HCEC 1CT (cell line): ENCODE results near the gene SLFNL1.

Experiments used
- DNase-seq: peaks from one replicate; pipeline ENCODE4 v3.0.0-alpha.2; 2017

SLFNL1 gene

DNA sequence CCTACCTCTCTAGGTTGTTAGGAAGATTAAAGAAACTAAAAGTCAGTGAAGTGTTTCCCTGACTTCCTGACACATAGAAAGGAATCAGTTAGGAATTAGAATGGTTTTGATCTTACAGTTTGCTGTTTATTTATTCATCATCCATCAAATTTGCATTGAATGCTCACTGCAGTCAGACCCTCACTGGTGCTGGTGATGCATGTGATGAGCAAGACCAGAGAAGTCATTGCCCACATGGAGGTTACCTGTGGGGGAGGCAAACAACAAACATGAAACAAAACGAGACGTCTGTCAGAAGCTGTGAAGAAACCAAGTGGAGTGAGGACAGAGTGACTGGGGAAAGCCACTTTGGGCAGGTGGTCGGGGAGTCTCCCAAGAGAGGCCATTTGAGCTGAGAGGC is 35.6 kb downstream of the SLFNL1 start:
- no peak for DNase-seq

DNA sequence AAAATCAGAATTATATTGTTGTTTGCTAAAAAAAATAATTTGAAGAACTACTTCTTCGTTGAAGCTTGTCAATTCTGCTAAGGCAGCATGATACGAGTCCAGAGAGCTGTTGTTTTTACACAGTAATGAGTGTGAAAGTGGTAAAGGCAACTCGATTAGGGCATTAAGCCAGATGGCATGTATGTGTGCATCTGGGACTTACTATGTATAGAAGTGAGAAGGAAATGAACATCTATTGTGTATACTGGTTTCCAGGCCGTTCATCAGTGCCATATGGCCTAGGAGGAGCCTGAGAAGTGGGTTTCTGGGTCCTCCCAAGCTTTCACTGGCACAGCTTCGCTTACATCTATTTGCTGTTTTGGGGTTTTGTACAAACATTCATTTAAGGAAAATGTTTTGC is 36.4 kb downstream of the SLFNL1 start:
- no peak for DNase-seq

GRCh38 chr1:40984531-40984930 is 37.0 kb downstream of the SLFNL1 start:
- no peak for DNase-seq

DNA sequence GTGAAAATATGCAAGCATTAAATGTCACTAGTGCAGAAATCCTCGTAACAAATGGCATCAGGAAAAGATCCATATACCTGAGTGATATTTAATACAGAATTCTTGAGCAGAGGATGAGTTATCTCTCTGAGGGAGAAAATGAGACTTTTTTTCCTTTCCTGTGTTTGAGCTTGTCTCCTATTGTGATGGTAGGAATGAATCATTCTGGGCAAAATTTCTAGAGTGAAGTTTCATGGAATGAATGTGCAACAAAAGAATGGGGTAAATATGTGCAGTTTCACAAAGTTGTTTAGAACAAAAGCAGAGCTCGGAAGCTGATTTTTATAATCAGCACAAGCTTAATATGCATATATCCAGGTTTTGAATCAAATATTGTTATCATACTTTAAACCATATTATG is 37.5 kb downstream of the SLFNL1 start:
- no peak for DNase-seq

GRCh38 chr1:40983286-40983685 is 38.2 kb downstream of the SLFNL1 start:
- DNase-seq, result no peak

GRCh38 chr1:40982721-40983120 is 38.8 kb downstream of the SLFNL1 start:
- no peak for DNase-seq

DNA sequence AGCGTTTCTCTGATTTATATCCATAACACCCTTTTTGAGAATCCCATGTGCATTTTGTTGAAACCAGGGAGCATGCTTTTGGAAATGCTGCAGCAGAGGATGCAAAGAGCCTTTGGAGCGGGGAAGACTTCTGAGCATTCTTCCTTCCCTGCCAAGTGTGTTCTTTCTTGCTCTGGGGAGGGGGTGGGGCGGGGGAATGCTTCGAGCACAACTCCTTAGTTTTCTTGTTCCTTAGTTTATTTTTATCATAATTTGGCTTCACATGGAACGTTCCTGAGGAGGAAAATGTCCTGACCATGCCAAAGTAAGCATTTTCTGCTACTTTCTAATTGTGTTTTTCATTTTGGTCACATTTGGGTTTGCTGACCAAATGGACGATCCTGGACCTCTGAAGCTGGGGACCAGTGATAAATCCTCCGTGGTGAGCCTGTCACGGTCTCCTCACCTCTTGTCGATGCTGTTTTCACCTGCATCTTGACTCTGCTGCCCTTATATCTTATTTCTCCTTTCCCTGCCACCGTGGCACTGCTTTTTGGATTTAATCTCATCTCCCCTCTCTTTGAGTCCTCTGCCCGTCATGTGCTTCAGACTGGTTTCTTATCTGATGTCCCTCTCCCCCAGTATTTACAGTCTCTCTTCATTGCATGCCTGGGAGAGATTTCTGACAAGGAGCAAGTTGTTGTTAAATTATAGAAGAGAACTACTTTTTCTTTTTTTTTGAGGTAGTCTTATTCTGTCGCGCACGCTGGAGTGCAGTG is 39.7 kb downstream of the SLFNL1 start:
- no peak for DNase-seq

- peak; percentile 43 for DNase-seq
These were observed 40.9 kb downstream of the SLFNL1 start for GRCh38 chr1:40980453-40981121.

GRCh38 chr1:40980068-40980452 is 41.5 kb downstream of the SLFNL1 start:
- DNase-seq, result no peak

DNA sequence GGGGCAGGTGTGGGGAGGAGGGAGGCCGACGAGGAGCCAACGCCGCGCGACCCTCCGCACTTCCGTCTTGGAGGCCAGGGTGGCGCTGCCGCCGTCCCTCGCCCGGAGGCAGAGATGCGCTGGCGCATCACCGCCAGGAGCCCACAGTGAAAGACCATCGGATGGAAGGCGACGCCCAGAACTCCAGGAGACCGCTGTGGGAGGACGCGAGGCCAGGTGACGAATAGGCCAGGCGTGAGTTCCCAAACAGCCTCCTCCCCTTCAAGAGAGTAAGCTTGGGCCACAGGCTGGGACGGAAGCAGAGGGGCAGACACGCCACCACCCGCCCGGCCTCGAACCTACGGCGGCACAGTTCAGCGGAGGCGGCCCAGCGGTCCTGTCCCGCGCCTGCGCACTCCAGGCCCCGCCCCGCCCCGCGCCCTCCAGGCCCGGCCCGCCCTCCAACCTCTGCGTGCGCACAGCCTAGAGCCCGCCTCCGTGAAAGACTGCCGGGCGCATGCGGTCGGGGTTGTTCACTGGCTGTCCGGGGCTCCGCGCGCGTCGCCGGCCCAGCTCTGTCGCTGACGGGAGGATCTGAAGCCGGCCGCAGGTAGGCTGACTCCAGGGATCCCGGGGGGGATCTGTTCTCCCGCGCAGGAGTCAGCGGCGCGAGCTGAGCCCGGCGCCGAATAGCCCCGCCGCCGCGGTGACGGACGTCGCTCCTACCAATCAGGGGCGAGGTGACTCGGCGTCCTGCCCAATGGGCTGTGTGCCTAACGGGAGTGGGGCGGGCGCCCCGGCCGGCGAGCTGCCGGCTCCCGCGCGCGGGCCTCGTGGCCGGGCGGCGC is 42.1 kb downstream of the SLFNL1 start, which contains the start of gene CTPS1:
Gene CTPS1 (plus strand): TSS at position 456 of the 827 bp plus-strand sequence. CDS start 3,595 bp downstream, outside the sequence.
- peak; percentile 90 for DNase-seq

DNA sequence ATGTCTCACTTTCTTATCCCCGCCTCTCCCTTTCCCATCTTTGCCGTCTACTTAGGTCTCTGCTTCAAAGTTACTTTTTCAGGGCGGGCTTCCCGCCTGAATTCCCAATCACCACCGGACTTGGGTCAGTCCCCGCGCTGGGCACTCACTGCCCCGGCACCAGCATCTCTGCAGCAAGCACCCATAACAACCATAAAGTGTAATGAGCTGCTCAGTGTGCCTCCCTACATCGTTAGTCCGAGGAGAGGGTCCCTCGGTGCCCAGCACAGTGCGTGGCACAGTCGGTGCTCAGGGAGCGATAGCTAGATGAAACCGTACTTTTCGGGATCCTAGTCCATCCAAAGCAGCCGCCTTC is 42.7 kb downstream of the SLFNL1 start:
- DNase-seq, result no peak

GRCh38 chr1:40977716-40978115 is 43.8 kb downstream of the SLFNL1 start:
- DNase-seq, result no peak

GRCh38 chr1:40976952-40977690 is 44.4 kb downstream of the SLFNL1 start:
- DNase-seq, result no peak

- DNase-seq, result no peak
These were observed 46.6 kb downstream of the SLFNL1 start for GRCh38 chr1:40974945-40975344.

DNA sequence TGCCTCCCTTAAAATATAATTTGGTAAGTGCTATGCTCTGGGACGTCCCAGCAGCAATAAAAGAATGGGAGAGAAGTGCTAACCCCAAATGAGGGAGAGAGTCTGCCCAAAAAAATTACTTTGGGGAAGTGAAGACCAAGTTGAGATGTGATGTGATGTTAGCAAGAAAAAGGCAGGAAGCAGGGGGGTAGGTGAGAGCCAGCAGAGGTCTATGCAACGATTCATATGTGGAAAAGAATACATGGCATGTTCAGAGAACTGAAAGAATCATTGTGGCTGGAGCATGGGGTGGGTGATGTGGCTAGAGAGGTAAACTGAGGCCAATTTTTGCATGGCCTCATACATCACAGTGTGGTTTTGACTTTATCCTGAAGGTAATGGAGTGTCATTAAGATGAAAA is 47.6 kb downstream of the SLFNL1 start:
- no peak for DNase-seq

- DNase-seq, result no peak
These were observed 49.6 kb downstream of the SLFNL1 start for GRCh38 chr1:40971966-40972365.

GRCh38 chr1:40969445-40969844 is 52.1 kb downstream of the SLFNL1 start:
- no peak for DNase-seq

GRCh38 chr1:40966417-40966816 is 55.1 kb downstream of the SLFNL1 start:
- DNase-seq, result no peak
